IPS-18a (cell line): ENCODE measurements around the gene FBXO47.

ENCODE experiments used
- H3K27ac ChIP-seq: one replicate; pipeline ENCODE4 v1.5.1; 2013; ENCODE audit warnings: low read length
- H3K27me3 ChIP-seq: one replicate; pipeline ENCODE4 v1.6.1; 2013; ENCODE audit warnings: mild to moderate bottlenecking, low read length; ENCODE audit not compliant: control insufficient read depth, insufficient read depth
- H3K36me3 ChIP-seq: one replicate; pipeline ENCODE4 v1.6.1; 2013; ENCODE audit warnings: low read depth, low read length; ENCODE audit not compliant: control insufficient read depth
- H3K4me1 ChIP-seq: one replicate; pipeline ENCODE4 v1.6.1; 2013; ENCODE audit warnings: low read depth, low read length; ENCODE audit not compliant: control insufficient read depth
- H3K4me3 ChIP-seq: one replicate; pipeline ENCODE4 v1.5.1; 2013; ENCODE audit warnings: low read length
- H3K9ac ChIP-seq: one replicate; pipeline ENCODE4 v1.6.1; 2013; ENCODE audit warnings: mild to moderate bottlenecking, low read length, moderate library complexity
- H3K9me3 ChIP-seq: one replicate; pipeline ENCODE4 v1.6.1; 2013; ENCODE audit warnings: low read depth, low read length; ENCODE audit not compliant: control insufficient read depth

Gene FBXO47

GRCh38 chr17:38967290-38967738 lies at the start of gene FBXO47:
TSS of gene FBXO47 (minus strand) at chr17:38967403. CDS start at chr17:38963025, 4,378 bp downstream.
- no peaks in the 10 kb centered on the region for H3K36me3 ChIP-seq
- no peaks in the 10 kb centered on the region for H3K27me3 ChIP-seq
- H3K4me1 ChIP-seq: no peaks in the 10 kb centered on the region
- H3K27ac ChIP-seq: peak within 1 kb of the TSS; percentile 72
- peak within 1 kb of the TSS; percentile 32 for H3K4me3 ChIP-seq
- peak within 1 kb of the TSS; percentile 47 for H3K9ac ChIP-seq
- no peaks in the 10 kb centered on the region for H3K9me3 ChIP-seq

DNA sequence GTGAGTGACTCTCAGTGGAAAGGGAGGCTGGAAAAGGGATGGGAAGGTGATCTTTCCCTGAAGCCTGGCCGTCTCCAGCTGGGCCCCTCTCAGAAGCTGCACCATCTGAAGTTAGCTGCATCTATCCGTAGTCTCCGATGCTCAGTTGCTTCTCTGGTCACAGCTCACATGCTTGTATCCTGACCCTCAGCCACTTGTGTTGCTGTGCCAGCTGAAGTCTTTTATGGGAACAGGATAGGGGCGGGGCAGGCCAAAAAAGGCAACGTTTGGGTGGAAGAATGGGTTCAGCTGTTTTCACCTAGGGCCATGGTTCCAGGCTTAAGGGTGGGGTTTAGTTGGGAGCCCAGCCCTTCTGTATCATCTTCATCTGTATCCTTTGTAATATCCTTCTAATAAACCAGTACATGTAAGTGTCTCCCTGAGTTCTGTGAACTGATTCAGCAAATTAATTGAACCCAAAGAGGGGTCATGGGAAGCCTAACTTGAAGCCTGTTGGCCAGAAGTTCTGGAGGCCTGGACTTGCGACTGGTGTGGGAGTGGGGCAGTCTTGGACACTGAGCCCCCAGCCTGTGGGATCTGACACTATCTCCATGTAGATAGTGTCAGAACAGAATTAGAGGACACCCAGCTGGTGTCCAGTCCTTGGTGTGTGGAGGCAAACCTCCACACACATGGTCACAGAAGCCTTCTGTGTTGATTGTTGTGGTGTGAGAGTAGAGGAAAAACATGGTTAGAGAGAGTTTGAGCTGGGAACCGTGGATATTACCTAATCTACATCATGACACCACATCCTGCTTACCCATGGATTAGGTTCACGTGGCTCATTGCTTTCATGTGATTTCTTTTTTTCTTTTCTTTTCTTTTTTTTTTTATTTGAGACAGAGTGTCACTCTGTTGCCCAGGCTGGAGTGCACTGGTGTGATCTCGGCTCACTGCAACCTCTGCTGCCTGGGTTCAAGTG lies 49.3 kb upstream of the FBXO47 start:
- Histone ChIP-seq H3K27ac (no peak overlapping the region), H3K27me3 (no peaks in the 10 kb centered on the region), H3K4me3 (no peak overlapping the region), H3K9ac (no peak overlapping the region), H3K9me3 (no peaks in the 10 kb centered on the region), H3K36me3 (no peaks in the 10 kb centered on the region), H3K4me1 (peaks cover 12% of the 10 kb centered on the region)

DNA sequence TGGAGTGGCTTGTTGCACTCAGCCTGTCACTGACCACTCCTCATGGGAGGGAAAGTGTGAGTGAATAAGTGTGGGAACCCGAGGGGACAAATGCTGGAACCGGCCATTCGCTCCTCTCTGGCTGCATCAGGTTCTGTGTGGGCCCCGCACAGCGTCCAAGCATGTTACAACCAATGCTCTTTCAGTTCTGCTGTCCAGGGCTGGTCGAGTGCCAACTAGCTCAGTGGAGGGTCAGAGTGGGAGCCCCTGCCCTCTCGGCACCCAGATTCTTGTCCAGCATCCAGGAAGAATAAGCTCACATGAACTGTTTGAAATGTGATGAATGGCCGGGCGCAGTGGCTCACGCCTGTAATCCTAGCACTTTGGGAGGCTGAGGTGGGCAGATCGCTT lies 48.3 kb upstream of the FBXO47 start:
- no peak overlapping the region for H3K4me3 ChIP-seq
- no peak overlapping the region for H3K27ac ChIP-seq
- no peaks in the 10 kb centered on the region for H3K9me3 ChIP-seq
- no peaks in the 10 kb centered on the region for H3K36me3 ChIP-seq
- H3K4me1 ChIP-seq: peaks cover 12% of the 10 kb centered on the region
- H3K27me3 ChIP-seq: no peaks in the 10 kb centered on the region
- H3K9ac ChIP-seq: no peak overlapping the region

- H3K9me3 ChIP-seq: no peaks in the 10 kb centered on the region
- H3K36me3 ChIP-seq: no peaks in the 10 kb centered on the region
- no peaks in the 10 kb centered on the region for H3K27me3 ChIP-seq
- H3K4me1 ChIP-seq: peaks cover 12% of the 10 kb centered on the region
- H3K9ac ChIP-seq: no peak overlapping the region
- no peak overlapping the region for H3K27ac ChIP-seq
- H3K4me3 ChIP-seq: no peak overlapping the region
Measured at GRCh38 chr17:39014795-39015545, 47.8 kb upstream of the FBXO47 start.

- Histone ChIP-seq H3K27ac (no peak overlapping the region), H3K9ac (no peak overlapping the region), H3K4me3 (no peak overlapping the region), H3K36me3 (no peaks in the 10 kb centered on the region), H3K27me3 (no peaks in the 10 kb centered on the region), H3K4me1 (peaks cover 12% of the 10 kb centered on the region), H3K9me3 (no peaks in the 10 kb centered on the region)
Measured at GRCh38 chr17:39014044-39014794, 47.0 kb upstream of the FBXO47 start.

DNA sequence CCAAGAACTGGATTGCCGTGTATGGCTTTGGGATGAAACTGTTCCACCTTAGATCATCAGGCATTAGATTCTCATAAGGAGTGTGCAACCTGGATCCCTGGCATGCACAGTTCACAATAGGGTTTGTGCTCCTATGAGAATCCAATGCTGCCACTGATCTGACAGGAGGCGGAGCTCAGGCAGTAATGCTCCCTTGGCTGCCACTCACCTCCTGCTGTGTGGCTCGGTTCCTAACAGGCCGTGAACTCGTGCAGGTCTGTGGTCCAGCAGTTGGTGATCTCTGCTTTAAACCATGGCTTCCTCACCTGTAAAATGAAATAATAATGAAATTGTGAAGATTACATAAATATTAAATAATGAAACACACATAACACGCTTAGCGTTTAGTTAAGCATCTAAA lies 45.5 kb upstream of the FBXO47 start:
- Histone ChIP-seq H3K27ac (no peak overlapping the region), H3K36me3 (no peaks in the 10 kb centered on the region), H3K4me3 (peak overlapping the region; percentile 54), H3K9ac (no peak overlapping the region), H3K4me1 (peaks cover 6% of the 10 kb centered on the region), H3K9me3 (no peaks in the 10 kb centered on the region), H3K27me3 (no peaks in the 10 kb centered on the region)

- no peak overlapping the region for H3K9ac ChIP-seq
- H3K27me3 ChIP-seq: no peaks in the 10 kb centered on the region
- no peaks in the 10 kb centered on the region for H3K9me3 ChIP-seq
- H3K27ac ChIP-seq: no peak overlapping the region
- H3K36me3 ChIP-seq: no peaks in the 10 kb centered on the region
- peaks cover 6% of the 10 kb centered on the region for H3K4me1 ChIP-seq
- peak overlapping the region; percentile 54 for H3K4me3 ChIP-seq
Measured at GRCh38 chr17:39011907-39012468, 44.8 kb upstream of the FBXO47 start.

GRCh38 chr17:39009581-39010001 lies 42.4 kb upstream of the FBXO47 start:
- Histone ChIP-seq H3K36me3 (no peaks in the 10 kb centered on the region), H3K9ac (no peak overlapping the region), H3K9me3 (no peaks in the 10 kb centered on the region), H3K27me3 (no peaks in the 10 kb centered on the region), H3K4me3 (no peak overlapping the region), H3K4me1 (peaks cover 6% of the 10 kb centered on the region), H3K27ac (no peak overlapping the region)

DNA sequence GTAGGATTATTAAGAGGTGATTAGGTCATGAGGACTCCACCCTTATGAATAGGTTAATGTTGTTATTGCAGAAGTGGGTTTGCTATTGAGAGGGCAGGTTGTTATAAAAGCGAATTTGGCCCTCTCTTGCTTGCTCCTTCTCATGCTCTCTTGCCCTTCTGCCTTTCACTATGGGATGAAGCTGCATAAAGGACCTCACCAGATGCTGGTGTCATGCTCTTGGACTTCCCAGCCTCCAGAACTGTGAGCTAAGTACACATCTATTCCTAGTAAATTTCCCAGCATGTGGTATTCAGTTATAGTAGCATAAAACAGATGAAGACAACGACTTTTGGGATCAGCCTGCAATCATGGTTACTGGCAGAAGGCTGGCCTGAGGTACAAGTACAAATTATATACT lies 41.4 kb upstream of the FBXO47 start:
- no peaks in the 10 kb centered on the region for H3K9me3 ChIP-seq
- no peaks in the 10 kb centered on the region for H3K36me3 ChIP-seq
- no peak overlapping the region for H3K4me3 ChIP-seq
- peaks cover 6% of the 10 kb centered on the region for H3K4me1 ChIP-seq
- no peaks in the 10 kb centered on the region for H3K27me3 ChIP-seq
- no peak overlapping the region for H3K9ac ChIP-seq
- H3K27ac ChIP-seq: no peak overlapping the region

GRCh38 chr17:39002991-39003715 lies 36.0 kb upstream of the FBXO47 start:
- Histone ChIP-seq H3K4me1 (peaks cover 5% of the 10 kb centered on the region), H3K4me3 (no peak overlapping the region), H3K36me3 (no peaks in the 10 kb centered on the region), H3K9ac (no peak overlapping the region), H3K27ac (no peak overlapping the region), H3K27me3 (no peaks in the 10 kb centered on the region), H3K9me3 (no peaks in the 10 kb centered on the region)
